ENCODE results near the gene EVA1C. TPM values are rescaled to one million over a fixed set of nuclear protein-coding genes. Genes with fewer than 3 reads are reported as not detected.

Gene EVA1C
- total RNA-seq, 3 donors from 2014 or later (not counting 1 experiment from before 2014, with no cell fraction given): 14.7 to 27.8 (median 15.8) TPM

GRCh38 chr21:32391755-32392154, 20.8 kb upstream of the EVA1C start:
- H3K27ac Mint-ChIP-seq: peak overlapping the region in 1 of 2 donors; percentile 41
- Histone ChIP-seq H3K4me3 (ENCODE audit: low read length) (no peak overlapping the region), H3K27me3 (ENCODE audit: control insufficient read depth, insufficient read depth, low read length) (no peaks in the 10 kb centered on the region), H3K9me3 (ENCODE audit: control insufficient read depth, insufficient read depth, low read length) (no peaks in the 10 kb centered on the region), H3K4me1 (ENCODE audit: control insufficient read depth, insufficient read depth, low read length) (peaks cover 17% of the 10 kb centered on the region), H3K27ac (ENCODE audit: low read length) (no peak overlapping the region), H3K36me3 (ENCODE audit: control insufficient read depth, insufficient read depth, low read length) (no peaks in the 10 kb centered on the region)
- ATAC-seq: no peak
- H3K27me3 Mint-ChIP-seq (ENCODE audit: low read depth in 2 of 2): peaks cover 0 to 7% of the 10 kb centered on the region in 2 donors
- peak overlapping the region; percentile 84 for H3K4me3 Mint-ChIP-seq
- DNase-seq: no peak
- no peaks in the 10 kb centered on the region for H3K36me3 Mint-ChIP-seq
- intact Hi-C loops (cut with micrococcal nuclease): loop anchor here (2.0 kb wide), 2 partner anchors 113 to 209 kb away; partner anchors contain the start of gene MIS18A
- no peaks in the 10 kb centered on the region for H3K9me3 Mint-ChIP-seq
- peaks cover 44 to 47% of the 10 kb centered on the region in 2 donors for H3K4me1 Mint-ChIP-seq
- TF ChIP-seq CTCF (IDR thresholded peaks at IDR 0.05): no peak
- 57% methylated on average over 3 of the region's 4 CpGs for WGBS (ENCODE audit: insufficient coverage)

DNA sequence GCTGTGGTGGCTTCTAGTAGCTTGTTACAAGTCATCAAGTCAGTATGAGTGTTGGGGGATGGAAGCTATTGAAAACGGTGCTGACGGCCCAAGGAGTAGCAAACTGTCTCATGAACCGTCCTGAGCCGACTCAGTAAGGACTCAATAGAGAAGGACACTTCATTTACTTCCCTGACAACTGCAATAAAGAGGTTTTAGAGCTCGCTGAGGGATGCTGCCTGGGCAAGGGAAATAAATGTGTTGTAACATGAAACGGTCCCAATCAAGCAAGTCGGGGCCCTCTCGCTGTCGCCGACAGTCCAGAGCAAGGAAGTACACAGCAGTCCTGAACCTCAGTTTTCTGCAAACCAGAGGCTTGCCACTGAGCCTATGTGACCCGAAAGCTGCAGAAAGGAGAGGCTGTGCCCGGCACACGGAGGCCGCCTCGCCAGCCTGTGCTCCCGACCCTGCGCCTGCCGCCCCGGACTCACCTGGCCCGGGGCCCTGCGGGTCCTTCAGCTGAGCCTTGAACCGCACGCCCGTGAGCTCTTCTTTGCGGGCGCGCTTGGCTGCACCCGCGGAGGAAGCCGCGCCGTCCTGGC, 20.1 kb upstream of the EVA1C start:
- H3K9me3 Mint-ChIP-seq: no peaks in the 10 kb centered on the region
- DNase-seq: peak in 1 of 2 donors; percentile 23
- H3K27me3 Mint-ChIP-seq (ENCODE audit: low read depth in 2 of 2): peaks cover 0 to 7% of the 10 kb centered on the region in 2 donors
- no peaks in the 10 kb centered on the region for H3K36me3 Mint-ChIP-seq
- WGBS (ENCODE audit: insufficient coverage): under 1% methylated on average over 32 of the region's 32 CpGs
- ATAC-seq: peak in 2 of 3 donors; percentile 10 to 30
- Histone ChIP-seq H3K27ac (ENCODE audit: low read length) (no peak overlapping the region), H3K36me3 (ENCODE audit: control insufficient read depth, insufficient read depth, low read length) (no peaks in the 10 kb centered on the region), H3K4me3 (ENCODE audit: low read length) (peak overlapping the region; percentile 88), H3K27me3 (ENCODE audit: control insufficient read depth, insufficient read depth, low read length) (no peaks in the 10 kb centered on the region), H3K9me3 (ENCODE audit: control insufficient read depth, insufficient read depth, low read length) (no peaks in the 10 kb centered on the region), H3K4me1 (ENCODE audit: control insufficient read depth, insufficient read depth, low read length) (peaks cover 17% of the 10 kb centered on the region)
- H3K4me1 Mint-ChIP-seq: peaks cover 43 to 44% of the 10 kb centered on the region in 2 donors
- no peak for TF ChIP-seq CTCF (IDR thresholded peaks at IDR 0.05)
- intact Hi-C loops (cut with micrococcal nuclease): loop anchor here (2.0 kb wide), 2 partner anchors 114 to 208 kb away; partner anchors contain the start of gene MIS18A
- peak overlapping the region; percentile 83 to 86 for H3K27ac Mint-ChIP-seq
- peak overlapping the region; percentile 84 for H3K4me3 Mint-ChIP-seq

GRCh38 chr21:32392880-32393676, 19.4 kb upstream of the EVA1C start, which contains the start of gene URB1:
URB1 (minus strand) TSS chr21:32393012; CDS start chr21:32392910, 102 bp downstream.
- WGBS (ENCODE audit: insufficient coverage): 4% methylated on average over 59 of the region's 59 CpGs
- Histone ChIP-seq H3K4me3 (ENCODE audit: low read length) (peak within 1 kb of the TSS; percentile 88), H3K9me3 (ENCODE audit: control insufficient read depth, insufficient read depth, low read length) (no peaks in the 10 kb centered on the region)

More at GRCh38 chr21:32392880-32393676, 19.4 kb upstream of the EVA1C start, which contains the start of gene URB1:
- Histone ChIP-seq H3K36me3 (ENCODE audit: control insufficient read depth, insufficient read depth, low read length) (no peaks in the 10 kb centered on the region), H3K27ac (ENCODE audit: low read length) (peak within 1 kb of the TSS; percentile 91), H3K27me3 (ENCODE audit: control insufficient read depth, insufficient read depth, low read length) (no peaks in the 10 kb centered on the region), H3K4me1 (ENCODE audit: control insufficient read depth, insufficient read depth, low read length) (peaks cover 17% of the 10 kb centered on the region)
- peak; percentile 98 to 99 (median 98) for ATAC-seq
- Mint-ChIP-seq H3K4me1 (peaks cover 37 to 38% of the 10 kb centered on the region in 2 donors), H3K27ac (peak within 1 kb of the TSS; percentile 83 to 86), H3K27me3 (ENCODE audit: low read depth in 2 of 2) (peaks cover 0 to 7% of the 10 kb centered on the region in 2 donors), H3K9me3 (no peaks in the 10 kb centered on the region), H3K4me3 (peak within 1 kb of the TSS; percentile 84), H3K36me3 (no peaks in the 10 kb centered on the region)
- peak; percentile 94 to 97 for DNase-seq
- no peak for TF ChIP-seq CTCF (IDR thresholded peaks at IDR 0.05)
- intact Hi-C loops (cut with micrococcal nuclease): loop anchor here (1.0 to 2.0 kb wide), 3 partner anchors 114 to 219 kb away; partner anchors contain the start of genes CFAP298 and MIS18A

Data from natural killer cell (primary cell).